Breast epithelium (tissue), 3 donors: ENCODE results near the gene PYGB.

Experiments used
- POLR2A ChIP-seq: fragments of 450-650 bp; IDR thresholded peaks from one replicate; pipeline ENCODE4 v1.6.1; 2016; ENCODE audit warnings: antibody characterized with exemption, mild to moderate bottlenecking, moderate library complexity
- POLR2AphosphoS5 ChIP-seq, 3 donors: sonication (generic); formaldehyde crosslinking; IDR thresholded peaks; one replicate each; pipeline ENCODE4 v1.6.1; 2017; ENCODE audit warnings: antibody characterized with exemption in 3 of 3
- TF ChIP-seq, protein P1 (sequence below), 3 donors: fragments of 450-650 bp; IDR thresholded peaks; one replicate each; pipeline ENCODE4 v1.5.1; 2016 to 2017; ENCODE audit warnings: antibody characterized with exemption in 3 of 3, mild to moderate bottlenecking in 3 of 3, moderate library complexity in 3 of 3

- TF ChIP-seq, protein P1, sequence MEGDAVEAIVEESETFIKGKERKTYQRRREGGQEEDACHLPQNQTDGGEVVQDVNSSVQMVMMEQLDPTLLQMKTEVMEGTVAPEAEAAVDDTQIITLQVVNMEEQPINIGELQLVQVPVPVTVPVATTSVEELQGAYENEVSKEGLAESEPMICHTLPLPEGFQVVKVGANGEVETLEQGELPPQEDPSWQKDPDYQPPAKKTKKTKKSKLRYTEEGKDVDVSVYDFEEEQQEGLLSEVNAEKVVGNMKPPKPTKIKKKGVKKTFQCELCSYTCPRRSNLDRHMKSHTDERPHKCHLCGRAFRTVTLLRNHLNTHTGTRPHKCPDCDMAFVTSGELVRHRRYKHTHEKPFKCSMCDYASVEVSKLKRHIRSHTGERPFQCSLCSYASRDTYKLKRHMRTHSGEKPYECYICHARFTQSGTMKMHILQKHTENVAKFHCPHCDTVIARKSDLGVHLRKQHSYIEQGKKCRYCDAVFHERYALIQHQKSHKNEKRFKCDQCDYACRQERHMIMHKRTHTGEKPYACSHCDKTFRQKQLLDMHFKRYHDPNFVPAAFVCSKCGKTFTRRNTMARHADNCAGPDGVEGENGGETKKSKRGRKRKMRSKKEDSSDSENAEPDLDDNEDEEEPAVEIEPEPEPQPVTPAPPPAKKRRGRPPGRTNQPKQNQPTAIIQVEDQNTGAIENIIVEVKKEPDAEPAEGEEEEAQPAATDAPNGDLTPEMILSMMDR (IDR thresholded peaks at IDR 0.05) = no peak
- TF ChIP-seq POLR2A (no peak), POLR2AphosphoS5 (IDR thresholded peaks at IDR 0.05) (no peak)
Measured at GRCh38 chr20:25220021-25220730, 27.7 kb upstream of the PYGB start.
